GM21515 (cell line): ENCODE data around the gene CAMK2B.
"Not testable (repeated sequence)": the region's sequence is repeated elsewhere in the genome, so short reads cannot be mapped to it uniquely, and the experiment has no call there.

Experiments
- ATAC-seq: cut with Tn5 transposase; IDR thresholded peaks from one replicate; pipeline ENCODE4 v1.9.1; 2021; ENCODE audit not compliant: unreplicated experiment

The CAMK2B gene

DNA sequence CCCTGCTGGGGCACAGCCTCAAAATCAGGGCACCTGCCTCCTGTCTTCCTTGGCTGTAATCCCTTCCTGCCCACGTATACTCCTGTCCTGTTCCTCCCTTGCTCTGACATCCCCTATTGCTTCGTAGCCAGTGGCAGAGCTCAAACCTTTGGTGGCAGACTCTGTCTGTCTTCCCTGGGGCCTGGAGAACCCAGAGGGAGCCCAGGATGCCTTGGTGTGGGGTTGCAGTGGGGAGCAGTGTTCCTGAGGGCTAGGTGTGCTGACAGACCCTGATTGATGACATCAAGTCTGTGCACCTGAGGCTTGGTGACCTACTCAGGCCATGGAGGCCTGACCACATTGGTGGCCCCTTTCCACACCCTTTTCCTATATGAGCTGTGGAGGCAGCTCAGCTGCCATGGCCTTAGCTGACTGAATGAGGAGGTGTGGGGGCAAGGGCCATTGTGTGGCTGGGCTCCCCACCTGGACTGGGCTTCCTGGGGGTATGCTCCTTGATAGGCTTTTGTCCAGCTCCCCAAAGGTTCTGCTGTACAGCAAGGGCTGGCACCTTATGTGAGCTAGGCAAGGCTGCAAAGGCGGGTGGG lies 130.7 kb downstream of the CAMK2B start:
- ATAC-seq, result no peak

DNA sequence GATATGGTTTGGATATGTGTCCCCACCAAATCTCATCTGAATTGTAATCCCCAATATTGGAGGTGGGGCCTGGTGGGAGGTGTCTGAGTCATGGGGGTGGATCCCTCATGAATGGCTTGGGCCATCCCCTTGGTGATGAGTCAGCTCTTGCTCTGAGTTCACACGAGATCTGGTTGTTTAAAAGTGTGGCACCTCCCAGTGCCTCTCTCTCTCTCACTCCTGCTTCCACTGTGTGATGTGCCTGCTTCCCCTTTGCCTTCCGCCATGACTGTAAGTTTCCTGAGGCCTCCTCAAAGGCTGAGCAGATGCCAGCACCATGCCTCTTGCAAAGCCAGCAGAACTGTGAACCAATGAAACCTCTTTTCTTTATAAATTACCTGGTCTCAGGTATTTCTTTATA lies 131.3 kb downstream of the CAMK2B start:
- no peak for ATAC-seq

DNA sequence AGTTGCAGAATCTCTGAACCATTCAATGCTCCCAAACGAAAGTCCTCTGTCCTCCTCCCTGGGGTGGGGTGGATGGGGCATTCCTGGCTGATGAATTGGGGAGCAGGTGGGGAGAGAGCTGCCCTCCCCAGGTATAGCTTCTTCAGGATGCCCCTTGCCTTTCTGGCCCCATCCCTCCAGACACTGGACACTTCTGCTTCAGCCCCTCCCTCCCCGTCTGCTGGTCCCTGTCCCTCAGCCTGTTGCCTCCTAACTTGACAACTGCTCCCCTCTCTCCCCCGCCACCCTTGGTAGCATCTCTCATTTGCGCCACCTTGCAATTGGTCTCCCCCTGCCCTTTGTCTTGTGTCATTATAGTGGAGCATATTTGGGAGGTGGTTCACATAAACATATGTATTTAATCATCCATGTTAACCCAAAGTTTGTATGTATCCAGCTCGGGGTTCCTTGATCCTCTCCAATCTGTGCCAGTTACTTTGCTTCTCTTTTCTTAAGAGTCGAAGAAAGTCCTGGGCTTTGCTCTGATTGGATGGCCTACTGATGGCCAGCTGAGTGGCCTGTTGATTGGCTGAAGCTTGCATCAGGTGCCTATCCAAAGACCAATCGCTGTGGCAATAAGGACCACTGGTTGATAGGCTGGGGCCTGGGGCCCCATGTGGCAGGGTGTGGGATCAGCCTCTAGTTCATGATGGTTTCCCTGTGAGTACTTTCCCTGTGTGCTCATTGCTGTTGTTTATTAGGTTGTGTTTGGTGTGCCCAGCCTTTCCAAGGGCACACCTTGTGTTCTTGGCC lies 132.2 kb downstream of the CAMK2B start:
- ATAC-seq, result no peak

DNA sequence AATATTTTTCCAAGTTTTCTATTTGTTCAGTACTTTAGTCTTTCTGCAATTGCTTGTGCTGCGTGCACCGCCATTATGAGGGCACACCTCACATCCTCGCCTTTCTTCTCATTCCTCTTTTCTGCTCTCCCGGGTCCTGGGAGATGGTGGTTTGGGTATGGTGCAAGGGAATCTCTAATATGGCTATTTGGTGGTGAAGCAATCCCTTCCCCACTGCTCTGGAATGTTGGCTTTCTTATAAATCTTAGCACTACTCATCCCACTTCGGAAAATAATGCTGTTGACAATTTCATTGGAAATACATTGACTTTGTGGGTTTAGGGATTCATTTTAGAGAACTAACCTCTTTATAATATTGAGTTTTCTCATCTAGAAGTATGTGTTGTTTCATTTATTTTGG lies 134.2 kb downstream of the CAMK2B start:
- no peak for ATAC-seq

DNA sequence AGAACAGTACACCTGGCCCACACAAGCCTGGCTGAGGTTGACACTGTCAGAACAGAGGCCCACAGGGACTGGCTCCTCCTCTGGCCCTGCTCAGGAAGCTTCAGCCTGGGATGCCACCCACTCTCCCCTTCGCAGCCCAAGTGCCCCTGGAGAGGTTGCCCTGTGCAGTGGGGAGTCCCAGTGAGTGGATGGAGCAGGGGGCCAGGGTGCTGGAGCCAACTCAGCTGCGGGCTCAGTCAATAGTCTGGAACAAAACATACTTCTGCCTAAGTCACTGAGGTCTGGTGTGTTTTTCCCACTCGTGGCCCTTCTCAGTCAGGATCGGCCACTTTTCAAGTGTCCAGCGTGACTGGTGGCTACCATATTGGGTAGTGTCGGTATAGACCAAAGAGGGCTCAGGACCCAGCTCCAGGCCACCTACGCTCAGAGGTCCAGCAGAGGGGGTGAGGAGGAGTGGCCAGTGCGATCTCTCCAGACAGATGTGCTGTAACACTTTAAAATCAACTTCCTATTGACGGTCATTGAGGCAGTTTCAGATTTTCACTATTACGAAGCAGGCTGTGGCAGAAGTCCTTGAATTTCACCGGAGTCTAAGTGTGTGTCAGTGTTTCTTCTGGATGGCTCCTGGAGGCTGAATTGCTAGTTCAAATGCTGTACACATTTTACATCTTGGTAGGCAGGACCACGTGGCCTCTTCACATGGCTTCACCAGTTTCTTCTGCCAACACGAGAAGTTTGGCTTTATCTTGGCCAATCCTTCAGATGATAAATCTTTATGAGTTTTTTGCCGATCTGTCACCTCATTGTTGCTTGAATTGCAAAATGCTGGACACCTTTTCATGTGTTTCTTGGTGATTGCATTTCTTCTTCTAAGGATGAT lies 135.2 kb downstream of the CAMK2B start:
- no peak for ATAC-seq

DNA sequence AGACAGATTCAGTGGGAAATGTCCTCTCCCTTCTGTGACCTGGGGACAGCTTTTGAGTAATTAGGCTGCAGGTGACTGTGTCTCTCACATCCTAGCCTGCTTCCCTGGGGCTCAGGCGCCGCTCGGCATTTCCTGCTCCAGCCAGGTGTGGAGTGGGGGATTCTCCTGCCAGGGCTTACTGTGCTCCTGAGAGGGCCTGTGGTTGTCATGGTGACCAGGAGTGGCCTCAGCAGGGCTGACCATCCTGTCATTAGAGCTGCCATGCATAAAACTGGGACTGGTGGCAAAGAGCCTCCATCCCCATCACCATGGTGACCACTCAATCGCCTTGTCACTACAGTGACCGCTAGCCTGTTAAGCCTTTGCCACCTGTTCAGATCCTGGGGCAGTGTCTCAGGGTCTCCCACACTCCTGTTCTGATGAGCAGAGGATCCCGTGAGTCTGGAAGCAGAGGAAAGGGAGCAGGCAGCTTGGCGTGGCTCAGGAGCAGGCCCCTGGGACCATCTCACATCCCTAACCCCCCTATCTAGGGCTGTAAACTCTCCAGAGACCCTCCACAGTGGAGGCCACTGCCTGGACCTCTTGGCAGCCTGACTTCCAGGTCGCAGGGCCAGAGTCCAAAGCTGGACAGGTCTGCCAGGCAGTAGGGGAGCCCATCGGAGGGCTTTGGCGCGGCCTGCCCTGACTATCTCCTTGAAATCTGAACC lies 136.0 kb downstream of the CAMK2B start, which contains the start of gene GCK:
Gene GCK (minus strand): TSS at position 154 of the 707 bp plus-strand sequence. CDS start 486 bp downstream, outside the sequence.
- ATAC-seq, result no peak

DNA sequence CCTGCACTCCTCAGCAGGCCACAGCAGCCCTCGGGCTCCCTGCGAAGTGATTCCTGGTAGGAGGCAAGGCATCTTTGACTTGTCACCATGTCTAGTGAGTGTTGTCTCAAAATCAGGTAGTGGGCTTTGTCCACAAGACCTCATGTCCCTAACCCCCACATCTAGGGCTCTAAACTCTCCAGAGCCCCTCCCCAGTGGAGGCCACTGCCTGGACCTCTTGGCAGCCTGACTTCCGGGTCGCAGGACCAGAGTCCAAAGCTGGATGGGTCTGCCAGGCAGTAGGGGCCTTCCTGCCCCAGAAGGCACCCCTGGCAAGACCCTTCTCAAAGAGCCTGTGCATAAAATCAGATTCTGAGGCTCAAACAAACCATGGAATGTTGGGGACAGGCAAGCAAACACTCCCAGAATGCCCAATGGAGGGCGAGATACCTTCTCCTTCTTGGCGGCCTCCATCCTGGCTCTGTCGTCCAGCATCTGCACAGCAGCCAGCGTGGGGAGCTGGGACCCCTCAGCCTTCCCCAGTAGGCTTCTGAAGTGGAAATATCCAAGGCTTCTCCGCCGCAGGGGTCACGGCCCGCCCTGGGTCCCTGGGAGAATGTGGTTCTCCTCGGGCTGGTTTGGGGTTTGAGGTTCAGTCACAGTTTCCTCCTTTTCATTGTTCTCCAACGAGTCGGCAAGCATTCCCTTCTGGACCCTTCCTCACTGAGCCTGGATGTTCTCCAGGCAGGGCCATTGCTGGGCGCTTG lies 136.7 kb downstream of the CAMK2B start:
- ATAC-seq, result no peak

DNA sequence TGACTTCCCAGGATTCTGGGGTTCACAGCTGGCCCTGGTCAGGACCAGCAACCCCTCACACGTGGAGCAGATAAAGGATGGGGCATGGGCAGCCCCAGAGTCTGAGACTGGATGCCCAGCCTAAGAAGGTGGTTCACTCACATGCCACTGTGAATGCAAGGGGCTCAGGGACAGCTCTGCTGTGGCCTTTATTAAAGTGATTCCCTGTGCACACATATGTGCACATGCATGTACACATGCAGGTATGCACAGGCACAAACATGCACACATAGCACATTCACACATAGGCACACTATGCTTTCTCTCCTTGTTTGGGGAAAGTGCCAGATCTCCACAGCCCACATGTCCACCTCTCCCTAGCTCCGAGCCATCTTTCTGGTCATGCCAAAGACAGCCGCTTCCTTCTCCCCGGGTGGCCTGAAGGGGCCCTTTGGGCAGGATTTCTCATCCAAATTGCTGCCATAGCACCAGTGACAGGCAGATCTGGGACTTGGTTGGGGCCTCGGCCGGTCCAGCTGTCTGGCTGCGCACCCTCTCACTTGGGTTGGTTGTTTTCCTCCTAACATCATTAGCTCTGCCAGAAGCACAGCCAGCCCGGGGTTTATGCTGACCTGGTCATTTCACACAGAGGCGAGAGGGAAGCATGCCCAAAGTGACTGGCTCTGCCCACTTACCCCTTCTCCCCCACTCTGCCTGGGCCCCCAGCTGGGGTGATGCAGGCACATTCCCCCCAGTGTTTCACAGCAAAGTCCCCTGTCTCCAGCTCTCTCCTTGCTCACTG lies 137.6 kb downstream of the CAMK2B start:
- no peak for ATAC-seq

DNA sequence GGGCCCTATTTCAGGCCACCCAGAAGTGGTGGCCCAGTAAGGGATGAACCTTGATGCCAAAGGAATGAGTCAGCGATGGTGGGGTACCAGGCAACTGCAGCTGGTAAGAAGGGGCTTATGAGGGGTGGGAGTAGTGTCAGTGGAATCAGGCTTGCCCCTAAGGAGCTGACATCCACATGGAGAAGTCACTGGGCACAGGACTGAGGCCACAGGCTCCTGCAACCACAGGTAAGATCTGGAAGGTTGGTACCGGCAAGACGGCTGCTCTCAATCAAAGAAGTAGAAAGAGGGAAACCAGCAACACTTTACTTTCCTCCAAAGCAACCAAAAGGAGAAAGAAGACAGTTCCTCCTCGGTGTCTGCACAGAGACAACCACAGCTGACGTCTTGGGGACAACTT lies 138.7 kb downstream of the CAMK2B start:
- ATAC-seq, result no peak

DNA sequence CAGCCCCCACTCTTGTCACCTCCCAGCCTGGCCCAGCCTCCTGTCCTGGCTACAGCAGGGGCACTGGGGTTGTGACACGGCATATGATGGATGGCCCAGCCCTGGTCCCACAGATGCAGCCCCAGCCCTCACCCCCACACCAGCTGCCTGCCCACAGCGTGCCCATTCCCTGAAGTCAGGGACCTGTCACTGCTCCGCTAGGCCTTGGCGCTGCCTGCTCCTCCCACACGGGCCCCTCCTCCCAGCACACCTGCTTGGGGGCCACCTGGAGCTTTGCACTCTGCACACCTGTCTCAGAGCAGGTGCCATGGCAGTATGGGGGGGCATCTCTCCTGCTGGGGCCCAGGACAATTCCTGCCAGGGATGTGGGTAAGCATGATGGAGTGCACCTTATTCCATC lies 139.7 kb downstream of the CAMK2B start:
- no peak for ATAC-seq

DNA sequence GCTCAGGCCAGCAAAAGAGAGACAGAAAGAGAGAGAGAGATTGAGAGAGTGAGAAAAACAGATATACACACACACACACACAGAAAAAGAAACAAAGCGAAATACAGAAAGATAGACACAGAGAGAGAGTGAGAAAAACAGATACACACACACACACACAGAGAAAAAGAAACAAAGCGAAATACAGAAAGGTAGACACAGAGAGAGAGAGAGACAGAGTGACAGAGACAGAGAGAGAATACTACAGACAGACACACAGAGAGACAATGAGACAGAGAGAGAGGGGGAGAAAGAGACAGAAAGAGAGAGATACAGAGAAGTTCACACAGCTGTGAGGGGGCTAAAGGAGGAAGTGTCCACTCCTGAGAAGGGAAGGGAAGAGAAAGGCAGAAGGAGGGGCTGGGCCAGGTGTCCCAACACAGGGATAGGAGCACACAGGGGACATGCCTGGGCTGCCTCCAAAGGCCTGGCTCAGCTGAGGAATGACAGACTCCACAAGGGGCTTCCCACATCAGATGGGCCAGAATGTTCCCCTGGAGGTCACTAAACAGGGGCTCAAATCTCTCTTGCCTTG lies 140.4 kb downstream of the CAMK2B start:
- ATAC-seq, result no peak

DNA sequence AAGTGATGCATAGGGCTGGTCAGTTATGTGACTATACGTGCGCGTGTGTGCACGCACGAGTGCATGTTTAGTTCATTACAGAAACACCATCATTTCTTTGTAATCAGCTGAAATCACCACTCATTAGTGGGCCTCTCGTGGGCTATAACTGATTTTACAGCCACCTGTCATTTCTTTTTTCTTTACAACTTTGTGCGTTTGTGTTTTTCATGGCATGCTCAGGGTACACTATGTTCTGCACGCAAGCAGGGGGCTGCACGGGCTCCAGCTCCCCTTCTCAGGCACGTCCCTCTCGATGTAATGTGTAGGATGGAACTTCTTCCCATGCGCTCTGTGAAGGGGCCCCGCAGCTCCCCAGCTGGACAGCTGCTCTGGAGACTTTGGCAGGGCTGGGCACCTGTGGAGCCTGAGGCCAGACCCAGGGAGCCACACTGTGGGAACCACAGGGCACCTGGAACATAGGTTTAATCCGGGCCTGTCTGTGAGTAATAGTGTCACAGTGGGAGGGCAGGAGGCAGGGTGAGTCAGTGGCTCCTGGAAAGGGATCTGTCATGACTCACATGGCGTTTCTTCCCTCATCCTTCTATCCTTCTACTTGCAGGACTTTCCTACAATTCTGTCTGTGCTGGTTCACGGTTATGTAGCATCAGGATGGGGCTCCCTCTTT lies 141.1 kb downstream of the CAMK2B start:
- no peak for ATAC-seq

DNA sequence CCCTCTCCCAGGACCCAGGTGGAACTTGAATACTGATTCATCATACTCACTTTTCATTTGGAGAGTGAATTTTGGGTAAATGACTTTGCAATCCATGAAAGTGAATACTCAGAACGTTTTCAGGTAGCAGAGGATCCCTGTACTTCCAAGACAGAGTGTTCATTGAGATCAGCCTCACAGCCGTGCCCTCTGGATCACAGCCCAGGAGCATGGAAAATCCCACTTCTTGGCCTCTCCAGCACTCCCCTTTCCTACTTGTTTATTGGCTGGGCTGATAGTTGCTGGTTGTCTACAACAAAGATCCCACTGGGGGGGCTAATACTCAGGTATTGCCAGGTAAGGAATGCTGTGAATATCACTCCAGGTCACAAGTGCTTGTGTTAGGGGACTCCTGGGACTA lies 142.0 kb downstream of the CAMK2B start:
- no peak for ATAC-seq

DNA sequence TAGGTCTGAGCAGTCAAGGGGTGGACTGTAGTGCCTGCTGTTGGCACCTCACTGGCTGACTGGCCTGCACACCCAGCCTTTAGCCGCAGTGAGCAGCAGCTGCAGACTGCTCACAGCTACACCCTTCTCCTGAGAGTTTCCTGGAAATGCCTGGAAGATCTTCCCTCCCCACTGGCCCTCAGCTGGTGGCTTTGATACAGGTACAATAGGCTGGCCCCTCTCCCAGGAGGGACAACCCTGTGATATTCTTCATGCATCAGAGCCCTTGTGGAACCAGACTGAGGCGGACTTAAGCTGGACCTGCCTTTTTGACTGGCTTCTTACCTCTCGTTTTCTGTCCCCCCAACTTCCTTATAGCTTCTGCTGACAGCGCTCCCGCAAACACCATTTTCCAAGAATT lies 142.6 kb downstream of the CAMK2B start:
- no peak for ATAC-seq

DNA sequence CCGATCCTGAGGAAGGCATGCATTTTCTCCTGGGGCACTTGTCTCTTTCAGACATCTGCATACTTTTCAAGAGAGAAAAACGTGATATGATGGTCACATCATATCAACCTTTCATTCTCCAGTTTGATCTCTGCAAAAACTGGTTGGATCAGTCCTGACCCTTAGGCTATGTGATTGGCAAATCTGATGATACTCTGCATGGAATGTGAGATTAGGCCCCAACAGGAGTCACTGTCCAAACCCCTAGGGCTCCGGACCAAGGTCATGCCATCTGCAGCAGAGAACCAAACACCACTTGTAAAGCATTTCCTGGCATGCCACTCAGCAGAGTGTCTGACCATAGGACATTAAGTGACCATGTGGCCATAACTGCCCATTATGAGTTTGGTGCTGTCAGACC lies 144.8 kb downstream of the CAMK2B start:
- no peak for ATAC-seq

DNA sequence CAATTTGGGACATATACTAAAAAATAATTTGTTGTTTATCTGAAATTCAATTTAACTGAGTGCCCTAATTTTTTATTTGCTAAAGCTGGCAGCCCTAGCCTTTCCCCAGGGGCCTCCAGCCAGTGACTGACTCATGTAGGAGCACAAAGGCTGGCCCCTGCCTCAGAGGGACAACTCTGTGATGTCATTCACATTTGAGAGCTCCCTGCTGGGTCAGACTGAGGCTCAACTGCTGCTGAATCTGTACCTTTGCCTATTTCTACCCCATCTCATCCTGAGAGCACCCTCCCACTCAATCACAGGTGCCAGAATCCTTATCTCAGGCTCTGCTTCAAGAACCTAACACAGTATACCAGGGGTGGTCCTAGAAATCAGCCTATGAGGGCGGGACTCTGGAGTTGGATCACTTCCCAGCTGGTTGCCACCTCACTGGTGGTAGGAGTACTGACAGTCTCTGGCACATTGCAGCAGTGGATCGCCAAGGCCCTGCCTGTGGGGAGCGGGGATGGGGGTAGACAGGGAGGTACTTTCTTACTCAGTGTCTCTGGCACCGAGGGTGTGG lies 147.7 kb downstream of the CAMK2B start:
- no peak for ATAC-seq

DNA sequence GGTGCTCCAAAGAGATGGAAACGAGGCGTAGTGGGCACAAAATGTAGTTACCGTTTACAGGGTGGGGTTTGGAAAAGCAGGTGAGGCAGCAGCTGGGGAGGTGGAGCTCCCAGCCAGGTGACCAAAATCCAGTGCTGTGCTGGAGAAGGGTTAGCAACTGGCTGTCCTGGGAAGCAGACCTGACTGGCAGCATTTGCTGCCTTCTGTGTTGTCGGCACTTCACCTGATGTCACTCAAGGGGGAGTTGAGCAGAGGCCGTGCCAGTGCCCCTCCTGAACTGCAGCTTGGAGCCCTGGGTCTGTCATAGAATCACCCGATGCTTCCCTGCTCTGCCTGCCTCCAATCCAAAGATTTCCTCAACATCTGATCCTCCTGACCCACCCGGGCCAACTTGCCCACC lies 148.9 kb downstream of the CAMK2B start:
- no peak for ATAC-seq

DNA sequence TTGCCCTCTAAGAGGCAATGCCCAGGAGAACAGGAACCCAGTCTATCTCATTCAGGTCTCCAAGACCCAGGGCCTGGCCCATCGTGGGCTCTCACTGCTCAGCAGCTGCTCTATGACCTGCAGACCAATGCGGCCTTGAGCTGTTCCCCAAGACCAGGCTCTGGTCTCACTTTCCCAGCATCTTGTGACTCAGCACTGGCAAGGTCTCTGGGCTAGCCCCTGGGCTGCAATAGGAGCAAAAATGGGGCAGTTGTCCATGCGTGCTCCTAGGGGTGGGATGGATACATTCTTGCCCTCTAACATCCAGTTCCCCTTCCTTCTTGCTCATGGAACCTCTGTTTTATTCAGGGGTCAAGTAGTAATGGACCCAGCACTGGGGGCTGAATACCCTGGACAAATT lies 149.7 kb downstream of the CAMK2B start:
- no peak for ATAC-seq

DNA sequence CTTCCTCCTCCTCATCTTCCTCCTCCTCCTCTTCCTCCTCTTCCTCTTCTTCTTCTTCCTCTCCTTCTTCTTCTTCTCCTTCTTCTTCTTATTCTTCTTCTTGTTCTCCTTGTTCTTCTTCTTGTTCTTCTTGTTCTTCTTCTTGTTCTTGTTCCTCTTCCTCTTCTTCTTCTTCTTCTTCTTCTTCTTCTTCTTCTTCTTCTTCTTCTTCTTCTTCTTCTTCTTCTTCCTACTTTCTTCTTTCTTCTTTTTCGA lies 150.8 kb downstream of the CAMK2B start:
- not testable (repeated sequence) for ATAC-seq
